DMS53 treated with DMSO at 0.1 percent for 48 hours (cell line): Measurements from ENCODE around the gene IRS1.
"Not testable (repeated sequence)": the region's sequence is repeated elsewhere in the genome, so short reads cannot be mapped to it uniquely, and the experiment has no call there.

Experiments
- DNase-seq: peaks from one replicate; lab custom pipeline; 2025; ENCODE audit not compliant: unreplicated experiment; lab: John Stamatoyannopoulos, UW

IRS1 gene, protein sequence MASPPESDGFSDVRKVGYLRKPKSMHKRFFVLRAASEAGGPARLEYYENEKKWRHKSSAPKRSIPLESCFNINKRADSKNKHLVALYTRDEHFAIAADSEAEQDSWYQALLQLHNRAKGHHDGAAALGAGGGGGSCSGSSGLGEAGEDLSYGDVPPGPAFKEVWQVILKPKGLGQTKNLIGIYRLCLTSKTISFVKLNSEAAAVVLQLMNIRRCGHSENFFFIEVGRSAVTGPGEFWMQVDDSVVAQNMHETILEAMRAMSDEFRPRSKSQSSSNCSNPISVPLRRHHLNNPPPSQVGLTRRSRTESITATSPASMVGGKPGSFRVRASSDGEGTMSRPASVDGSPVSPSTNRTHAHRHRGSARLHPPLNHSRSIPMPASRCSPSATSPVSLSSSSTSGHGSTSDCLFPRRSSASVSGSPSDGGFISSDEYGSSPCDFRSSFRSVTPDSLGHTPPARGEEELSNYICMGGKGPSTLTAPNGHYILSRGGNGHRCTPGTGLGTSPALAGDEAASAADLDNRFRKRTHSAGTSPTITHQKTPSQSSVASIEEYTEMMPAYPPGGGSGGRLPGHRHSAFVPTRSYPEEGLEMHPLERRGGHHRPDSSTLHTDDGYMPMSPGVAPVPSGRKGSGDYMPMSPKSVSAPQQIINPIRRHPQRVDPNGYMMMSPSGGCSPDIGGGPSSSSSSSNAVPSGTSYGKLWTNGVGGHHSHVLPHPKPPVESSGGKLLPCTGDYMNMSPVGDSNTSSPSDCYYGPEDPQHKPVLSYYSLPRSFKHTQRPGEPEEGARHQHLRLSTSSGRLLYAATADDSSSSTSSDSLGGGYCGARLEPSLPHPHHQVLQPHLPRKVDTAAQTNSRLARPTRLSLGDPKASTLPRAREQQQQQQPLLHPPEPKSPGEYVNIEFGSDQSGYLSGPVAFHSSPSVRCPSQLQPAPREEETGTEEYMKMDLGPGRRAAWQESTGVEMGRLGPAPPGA (N-terminal part only)

DNA sequence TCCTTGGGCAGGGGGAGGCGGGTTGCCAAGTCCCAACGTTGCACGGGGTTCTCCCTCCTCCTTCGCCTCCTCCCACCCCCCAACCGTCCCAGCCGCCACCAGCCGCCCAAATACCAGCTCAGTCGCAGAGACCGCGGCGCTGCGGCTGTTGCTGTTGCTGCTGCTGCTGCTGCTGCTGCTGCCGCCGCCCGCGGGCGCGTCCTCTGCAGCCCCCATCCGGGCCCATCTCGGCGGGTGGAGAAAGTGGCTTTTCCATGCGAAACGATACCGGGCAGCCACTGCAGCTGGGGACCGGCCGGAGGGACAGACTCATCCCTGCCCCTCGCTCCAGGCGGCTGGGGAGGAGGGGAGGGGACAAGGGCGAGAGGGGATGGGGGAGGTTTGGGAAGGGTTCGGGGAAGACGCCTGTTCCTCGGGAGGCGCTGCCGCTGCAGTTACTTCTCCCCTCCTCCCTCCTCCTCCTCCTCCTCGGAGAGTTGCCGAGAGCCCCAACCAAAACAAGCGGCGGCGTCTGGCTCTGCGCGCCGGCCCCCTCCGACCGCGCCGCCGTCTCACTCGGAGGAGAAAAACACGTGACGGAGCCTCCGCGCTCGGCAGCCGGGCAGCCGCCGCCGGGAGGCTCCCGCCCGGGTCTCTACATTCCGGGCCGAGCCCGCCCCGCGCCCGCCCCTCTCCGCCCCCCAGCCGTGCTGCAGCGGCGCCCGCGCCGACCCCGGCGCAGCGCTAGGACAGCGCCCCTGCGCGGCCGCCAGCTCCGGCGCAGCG lies at the start of gene IRS1:
Gene IRS1, minus strand, starts transcription at position 610 of the 765 bp plus-strand sequence. CDS start 1,082 bp downstream, outside the sequence.
- DNase-seq = peak; percentile 13

- DNase-seq = no peak
These were observed 49.7 kb upstream of the IRS1 start for GRCh38 chr2:226849349-226849748.

- DNase-seq = no peak
These were observed 47.9 kb upstream of the IRS1 start for GRCh38 chr2:226847511-226847910.

GRCh38 chr2:226847090-226847489 lies 47.5 kb upstream of the IRS1 start:
- no peak for DNase-seq

- no peak for DNase-seq
These were observed 45.9 kb upstream of the IRS1 start for GRCh38 chr2:226845386-226846116.

- DNase-seq = not testable (repeated sequence)
These were observed 43.4 kb upstream of the IRS1 start for GRCh38 chr2:226843001-226843400.

DNA sequence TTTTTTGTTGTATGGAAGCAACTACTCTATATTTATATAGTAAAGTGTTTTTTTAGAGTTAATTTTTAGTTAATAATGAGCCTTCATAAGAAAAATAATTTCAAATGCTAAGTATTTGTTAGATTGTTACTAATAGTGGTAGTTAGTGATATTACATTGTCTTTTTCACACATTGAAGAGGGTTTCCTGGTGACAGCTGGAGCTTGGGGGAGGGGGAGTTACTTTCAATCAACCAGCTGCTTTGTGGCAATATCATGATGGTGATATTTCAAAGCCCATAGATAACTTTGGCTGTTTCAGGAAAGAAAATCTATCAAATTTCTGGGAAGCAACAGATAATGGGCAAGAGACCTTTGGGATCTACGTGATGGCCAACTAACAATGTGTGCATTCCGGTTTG lies 40.3 kb upstream of the IRS1 start:
- DNase-seq = peak; percentile 41

DNA sequence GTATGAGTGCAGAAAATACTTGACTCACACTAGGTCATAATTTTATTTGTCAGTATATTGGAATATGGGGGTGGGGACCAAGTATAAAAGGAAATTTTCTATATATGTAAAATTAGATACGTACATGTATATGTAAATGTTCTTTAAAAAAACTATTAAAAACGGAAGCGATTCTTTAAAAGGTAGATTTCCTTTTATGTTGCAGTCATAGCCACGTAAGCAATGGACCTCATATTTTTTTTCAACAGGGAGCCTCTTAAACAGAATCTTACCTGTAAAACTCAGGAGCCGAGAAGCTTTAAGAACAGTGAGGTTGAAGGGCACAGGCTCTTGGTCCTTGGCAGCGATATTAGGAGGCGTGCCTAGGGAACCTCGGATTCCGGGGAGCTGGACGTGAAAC lies 39.5 kb upstream of the IRS1 start:
- peak; percentile 16 for DNase-seq

GRCh38 chr2:226838722-226839121 lies 39.1 kb upstream of the IRS1 start:
- peak; percentile 11 for DNase-seq

GRCh38 chr2:226837787-226838603 lies 38.4 kb upstream of the IRS1 start:
- DNase-seq = no peak

GRCh38 chr2:226837334-226837733 lies 37.7 kb upstream of the IRS1 start:
- DNase-seq = no peak

DNA sequence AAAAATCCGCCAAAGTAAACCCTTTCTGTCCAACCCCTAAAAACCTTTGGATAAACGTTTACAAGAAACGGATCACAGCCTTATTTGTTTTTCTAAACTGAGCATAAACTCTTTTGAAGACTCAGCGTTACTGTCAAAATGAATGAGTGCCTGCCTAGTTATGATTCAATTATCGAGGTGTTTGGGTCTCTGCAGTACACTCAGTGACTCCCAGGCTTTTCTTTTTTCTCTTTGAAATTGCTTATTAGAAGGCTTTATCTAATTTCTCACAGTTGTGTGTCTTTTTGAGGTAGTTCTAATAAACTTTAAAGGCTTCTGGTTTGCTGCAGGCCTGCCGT lies 36.9 kb upstream of the IRS1 start:
- no peak for DNase-seq

DNA sequence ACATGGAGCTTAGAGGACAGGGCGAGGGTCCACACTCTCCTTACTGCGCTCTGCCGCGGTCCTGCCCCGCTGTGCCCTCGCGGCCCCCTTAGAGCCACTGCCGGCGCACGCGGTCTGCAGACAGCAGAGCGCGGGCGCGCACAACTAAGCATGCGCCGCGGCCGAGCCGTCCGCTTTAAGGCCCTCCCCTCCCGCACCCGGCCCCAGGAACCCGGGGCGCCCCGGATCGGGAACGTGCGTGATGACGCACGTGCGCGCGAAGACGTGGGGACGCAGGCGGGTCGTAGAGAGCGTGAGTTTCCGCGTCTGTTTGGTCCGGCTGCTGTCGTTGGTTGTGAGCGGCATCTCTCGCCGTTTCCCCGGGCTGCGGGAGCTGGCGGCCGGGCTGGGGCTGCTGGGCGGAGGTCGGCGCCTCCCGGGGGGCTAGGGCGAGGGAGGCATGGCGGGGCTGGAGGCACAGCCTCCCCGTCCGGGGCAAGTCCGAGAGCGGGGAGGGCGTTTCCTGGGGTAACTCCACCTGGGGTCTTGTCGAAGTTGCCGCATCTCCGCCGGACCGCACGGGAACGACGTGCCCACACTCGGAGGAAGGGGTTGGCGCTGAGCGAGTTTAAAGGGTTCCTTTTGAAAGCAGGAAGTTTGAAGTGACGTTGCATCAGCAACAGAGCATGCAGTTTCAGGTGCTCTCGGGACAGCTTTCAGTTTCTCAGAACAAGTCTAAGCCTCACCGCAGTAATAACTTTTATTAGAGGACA lies 36.4 kb upstream of the IRS1 start, which contains the start of gene RHBDD1:
Gene RHBDD1, plus strand, starts transcription at position 259 of the 752 bp plus-strand sequence. CDS start 28,640 bp downstream, outside the sequence.
- peak; percentile 71 for DNase-seq

DNA sequence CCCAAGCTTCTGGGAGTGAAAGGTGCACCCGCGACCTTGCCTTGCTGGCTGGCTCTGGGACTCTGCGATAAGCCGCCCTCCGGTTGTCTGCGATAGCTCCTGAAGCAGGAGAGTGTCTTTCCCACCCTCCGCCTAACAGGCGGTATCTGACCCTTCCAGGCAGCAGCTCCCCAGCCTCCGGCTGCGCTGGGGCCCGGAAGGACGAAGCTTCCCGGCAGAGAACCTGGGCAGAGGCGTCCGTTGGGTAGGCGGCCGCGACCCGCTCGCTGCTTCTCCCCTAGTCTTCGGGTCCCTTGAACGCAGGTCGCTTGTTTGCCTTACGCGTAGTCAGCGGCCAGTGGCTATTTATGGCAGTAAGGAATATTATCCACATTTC lies 35.8 kb upstream of the IRS1 start:
- peak; percentile 38 for DNase-seq

GRCh38 chr2:226834880-226835279 lies 35.3 kb upstream of the IRS1 start:
- not testable (repeated sequence) for DNase-seq

DNA sequence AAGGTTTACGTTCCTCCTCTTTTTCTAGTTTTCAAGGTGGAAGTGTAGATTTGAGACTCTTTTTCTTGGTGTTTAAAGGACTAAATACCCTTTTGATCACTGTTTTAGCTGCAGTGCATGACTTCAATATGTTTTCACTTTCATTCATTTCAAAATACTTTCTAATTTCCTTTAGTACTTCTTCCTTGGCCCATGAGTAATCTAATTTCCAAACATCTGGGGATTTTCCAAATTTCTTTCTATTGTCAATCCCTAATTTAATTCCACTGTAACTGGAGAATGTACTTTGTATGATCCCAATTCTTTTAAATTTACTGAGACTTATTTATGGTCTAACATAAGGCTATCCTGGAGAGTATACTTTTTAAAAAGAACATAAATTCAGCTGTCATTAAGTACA lies 32.4 kb upstream of the IRS1 start:
- DNase-seq = no peak

DNA sequence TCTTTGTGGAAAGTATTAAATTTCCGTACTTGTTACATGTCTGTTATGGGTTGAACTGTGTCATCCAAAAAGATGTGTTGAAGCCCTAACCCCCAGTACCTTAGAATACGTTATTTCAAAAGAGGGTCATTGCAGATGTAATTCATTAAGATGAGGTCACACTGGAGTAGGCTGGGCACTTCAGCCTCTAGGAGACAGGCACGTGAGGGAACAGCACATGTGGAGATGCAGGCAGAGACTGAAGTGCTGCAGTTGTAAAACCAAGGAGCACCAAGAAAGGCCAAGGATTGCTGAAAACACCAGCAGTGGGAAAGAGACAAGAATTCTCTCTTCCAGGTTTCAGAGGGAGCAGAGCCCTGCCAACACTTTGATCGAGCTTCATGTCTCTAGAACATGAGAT lies 31.6 kb upstream of the IRS1 start:
- no peak for DNase-seq

- no peak for DNase-seq
These were observed 30.4 kb upstream of the IRS1 start for GRCh38 chr2:226829721-226830631.
